GM12891 (cell line): ENCODE measurements around the gene EDNRB.

Source experiments
- POLR2A ChIP-seq: IDR thresholded peaks from 2 replicates; pipeline ENCODE4 v1.6.1; 2011; ENCODE audit warnings: low read depth, low read length, control low read depth
- POLR2AphosphoS5 ChIP-seq: IDR thresholded peaks from 2 replicates; pipeline ENCODE4 v1.6.1; 2011; ENCODE audit warnings: low read depth, low read length, control low read depth
- POU2F2 ChIP-seq: IDR thresholded peaks from 2 replicates; pipeline ENCODE4 v1.6.1; 2011; ENCODE audit warnings: low read depth, mild to moderate bottlenecking, control low read depth, low read length, moderate library complexity
- SPI1 ChIP-seq: IDR thresholded peaks from 2 replicates; pipeline ENCODE4 v1.6.1; 2011; ENCODE audit warnings: low read depth, low read length, control low read depth

DNA sequence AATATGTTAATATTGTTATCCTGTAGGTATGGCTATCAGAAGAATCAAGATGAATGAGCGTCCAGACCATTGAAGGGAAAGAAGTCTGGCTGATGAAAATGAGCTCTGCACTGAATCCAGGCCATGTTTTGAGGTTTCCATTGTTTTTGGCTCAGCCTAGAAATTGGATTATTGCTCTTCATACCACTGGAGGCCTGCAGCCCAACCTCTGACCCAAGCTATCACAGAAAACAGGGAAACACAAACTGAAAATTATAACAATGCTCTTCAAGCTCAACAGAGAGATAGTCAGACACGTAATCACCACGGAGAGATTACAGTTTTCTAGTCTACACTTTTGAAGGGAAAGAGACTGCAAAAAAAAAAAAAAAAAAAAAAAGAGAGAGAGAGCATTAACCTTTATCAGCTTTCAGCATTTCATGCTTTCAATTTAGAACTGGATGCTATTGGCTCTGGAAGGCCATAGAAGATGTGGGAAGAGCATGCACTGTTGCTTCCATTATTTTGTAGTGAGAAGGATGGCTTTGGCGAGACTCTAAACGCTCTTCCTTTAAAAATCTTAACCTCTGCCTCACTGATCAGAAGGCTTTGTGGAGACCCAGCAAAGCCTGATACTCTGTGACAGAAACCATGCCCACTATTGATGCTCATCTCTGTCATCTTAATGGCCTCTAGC is 10.8 kb downstream of the EDNRB start:
- TF ChIP-seq POLR2A (no peak), POU2F2 (no peak), SPI1 (no peak), POLR2AphosphoS5 (no peak)
